ENCODE data around the gene COL18A1. TPM values are rescaled to one million over a fixed set of nuclear protein-coding genes. Genes with fewer than 3 reads are reported as not detected.

COL18A1 gene
- total and polyA plus RNA-seq, 3 experiments from 2014 or later = 1.9 to 4.7 (median 2.2) TPM

DNA sequence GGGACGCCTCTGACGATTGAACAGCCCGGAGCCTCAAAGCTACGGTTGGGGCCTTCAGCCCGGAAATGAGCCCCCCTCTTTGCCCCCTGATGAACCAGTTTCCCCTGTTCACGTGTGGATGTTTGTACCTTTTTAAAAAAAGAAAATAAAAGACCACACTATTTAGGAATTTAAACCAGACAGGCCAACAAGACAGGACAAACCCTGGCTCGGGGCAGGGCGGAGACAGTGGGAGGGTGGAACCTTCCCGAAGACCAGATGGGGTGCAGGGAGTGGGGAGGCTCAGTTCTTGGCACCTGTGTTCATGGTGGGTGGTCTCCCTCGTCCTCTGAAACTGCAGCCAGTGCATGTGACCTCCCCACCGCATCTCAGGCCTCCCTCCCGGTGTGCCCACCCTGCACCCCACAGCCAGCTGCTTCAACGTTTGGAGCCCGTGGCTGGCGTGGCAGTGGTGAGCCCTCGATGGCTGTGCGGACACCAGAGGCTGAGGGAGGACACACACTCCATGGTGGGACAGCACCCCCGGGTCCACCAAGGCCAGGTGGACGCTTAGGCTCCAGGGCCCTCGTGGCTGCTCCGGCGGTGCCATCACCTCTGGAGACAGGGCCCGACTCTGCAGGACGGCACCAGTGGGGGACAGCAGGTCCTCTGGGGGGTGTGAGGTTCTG, 45.6 kb downstream of the COL18A1 start:
- H3K4me3 Mint-ChIP-seq = no peak overlapping the region
- no peaks in the 10 kb centered on the region for H3K9me3 ChIP-seq (ENCODE audit: low read length)
- peaks cover 11 to 27% of the 10 kb centered on the region in 2 donors for H3K27me3 Mint-ChIP-seq
- ChIA-PET CTCF (no interaction called here), POLR2A (no interaction called here)
- no peaks in the 10 kb centered on the region for H3K9me3 Mint-ChIP-seq
- H3K27ac Mint-ChIP-seq = no peak overlapping the region
- H3K27me3 ChIP-seq (ENCODE audit: insufficient read depth, low read length, poor library complexity, severe bottlenecking) = no peaks in the 10 kb centered on the region
- DNase-seq = no peak
- H3K4me1 ChIP-seq (ENCODE audit: insufficient read depth, low read length) = no peaks in the 10 kb centered on the region
- no peaks in the 10 kb centered on the region for H3K36me3 Mint-ChIP-seq
- no peak overlapping the region for H3K4me3 ChIP-seq (ENCODE audit: low read length)
- no peaks in the 10 kb centered on the region for H3K36me3 ChIP-seq (ENCODE audit: insufficient read depth, low read length)
- H3K27ac ChIP-seq (ENCODE audit: low read depth, low read length) = no peak overlapping the region
- peaks cover 0 to 2% (median 0%) of the 10 kb centered on the region in 3 donors for H3K4me1 Mint-ChIP-seq

DNA sequence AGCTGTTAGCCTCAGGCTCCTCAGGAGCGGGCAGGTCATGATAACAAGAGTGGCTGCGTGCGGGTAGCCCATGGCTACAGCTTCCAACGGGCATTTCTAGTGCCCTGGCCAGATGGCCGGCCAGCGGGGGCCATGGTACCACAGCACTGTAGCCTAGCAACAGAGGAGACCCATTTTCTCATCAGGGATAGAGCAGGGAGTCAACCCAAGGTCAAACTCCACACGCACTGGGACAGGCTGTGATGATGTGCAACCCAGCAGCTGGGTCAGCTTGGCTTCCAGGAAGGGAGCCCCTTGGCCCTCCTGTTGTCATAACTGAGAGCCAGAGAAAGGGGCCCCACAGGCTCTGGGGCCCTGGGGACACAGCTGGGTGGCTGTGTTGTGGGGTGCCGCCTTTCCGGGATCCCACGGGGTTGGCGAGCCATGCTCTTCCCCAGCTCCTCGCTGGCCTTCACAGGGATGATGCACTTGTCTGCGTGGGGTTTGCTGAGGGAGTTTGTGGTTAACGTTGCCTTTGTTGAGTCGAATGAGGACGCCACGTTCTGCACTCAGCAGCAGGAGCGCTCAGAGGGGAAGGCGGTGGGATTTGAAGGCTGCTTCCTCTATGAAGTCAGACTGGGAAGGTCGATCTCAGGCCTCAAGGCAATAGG, 46.3 kb downstream of the COL18A1 start:
- H3K4me3 ChIP-seq (ENCODE audit: low read length) = no peak overlapping the region
- H3K27ac ChIP-seq (ENCODE audit: low read depth, low read length) = no peak overlapping the region
- Mint-ChIP-seq H3K4me3 (no peak overlapping the region), H3K27ac (peak overlapping the region in 1 of 8 donors; percentile 54), H3K9me3 (no peaks in the 10 kb centered on the region), H3K4me1 (peaks cover 0 to 2% (median 0%) of the 10 kb centered on the region in 3 donors), H3K36me3 (no peaks in the 10 kb centered on the region), H3K27me3 (peaks cover 8 to 22% of the 10 kb centered on the region in 2 donors)
- no peaks in the 10 kb centered on the region for H3K36me3 ChIP-seq (ENCODE audit: insufficient read depth, low read length)
- no peak for DNase-seq
- no peaks in the 10 kb centered on the region for H3K27me3 ChIP-seq (ENCODE audit: insufficient read depth, low read length, poor library complexity, severe bottlenecking)
- no peaks in the 10 kb centered on the region for H3K4me1 ChIP-seq (ENCODE audit: insufficient read depth, low read length)
- CTCF ChIA-PET = no interaction called here
- POLR2A ChIA-PET = no interaction called here
- H3K9me3 ChIP-seq (ENCODE audit: low read length) = no peaks in the 10 kb centered on the region

DNA sequence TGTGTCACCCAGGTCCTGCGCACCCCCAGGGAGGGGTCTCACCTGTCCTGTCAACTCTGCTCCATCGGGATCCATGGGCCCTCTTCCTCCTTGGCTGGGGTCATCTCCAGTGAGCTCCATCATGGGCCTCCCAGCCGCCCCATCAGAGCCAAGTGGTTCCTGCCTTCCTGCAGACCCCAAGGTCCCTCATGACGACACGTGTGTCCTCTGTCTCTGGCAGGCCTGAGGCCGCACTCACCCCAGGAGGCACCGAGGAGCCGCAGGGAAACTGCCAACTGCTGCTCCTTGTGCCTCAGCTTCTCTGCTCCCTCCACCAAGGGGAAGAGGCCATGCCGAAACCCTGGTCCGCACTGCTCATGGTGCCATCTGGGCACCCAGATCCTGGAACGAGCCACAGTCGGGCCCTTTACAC, 46.8 kb downstream of the COL18A1 start:
- no peak overlapping the region for H3K4me3 Mint-ChIP-seq
- Histone ChIP-seq H3K27me3 (ENCODE audit: insufficient read depth, low read length, poor library complexity, severe bottlenecking) (no peaks in the 10 kb centered on the region), H3K4me3 (ENCODE audit: low read length) (no peak overlapping the region), H3K36me3 (ENCODE audit: insufficient read depth, low read length) (no peaks in the 10 kb centered on the region), H3K27ac (ENCODE audit: low read depth, low read length) (no peak overlapping the region), H3K4me1 (ENCODE audit: insufficient read depth, low read length) (no peaks in the 10 kb centered on the region), H3K9me3 (ENCODE audit: low read length) (no peaks in the 10 kb centered on the region)
- no peaks in the 10 kb centered on the region for H3K36me3 Mint-ChIP-seq
- peak in 1 of 5 donors; percentile 28 for DNase-seq
- no peaks in the 10 kb centered on the region for H3K9me3 Mint-ChIP-seq
- peaks cover 0 to 2% (median 0%) of the 10 kb centered on the region in 3 donors for H3K4me1 Mint-ChIP-seq
- peaks cover 7 to 17% of the 10 kb centered on the region in 2 donors for H3K27me3 Mint-ChIP-seq
- CTCF ChIA-PET = no interaction called here
- POLR2A ChIA-PET = no interaction called here
- no peak overlapping the region for H3K27ac Mint-ChIP-seq

DNA sequence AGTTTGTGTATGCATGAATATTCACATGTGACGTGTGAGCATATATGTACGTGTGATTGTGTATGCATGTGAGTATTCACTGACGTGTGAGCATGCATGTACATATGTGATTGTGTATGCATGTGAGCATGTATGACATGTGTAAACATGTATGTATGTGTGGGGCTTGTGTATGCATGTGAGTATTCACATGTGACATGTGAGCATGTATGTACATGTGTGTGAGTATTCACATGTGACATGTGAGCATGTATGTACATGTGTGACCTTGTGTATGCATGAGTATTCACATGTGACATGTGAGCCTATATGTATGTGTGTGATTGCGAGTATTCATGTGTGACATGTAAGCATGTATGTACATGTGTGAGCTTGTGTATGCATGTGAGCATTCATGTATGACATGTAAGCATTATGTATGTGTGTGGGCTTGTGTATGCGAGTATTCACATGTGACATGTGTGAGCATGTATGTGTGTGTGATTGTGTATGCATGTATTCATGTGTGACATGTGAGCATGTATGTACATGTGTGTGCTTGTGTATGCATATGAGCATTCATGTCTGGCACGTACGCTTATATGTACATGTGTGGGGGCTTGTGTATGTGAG, 47.8 kb downstream of the COL18A1 start:
- Histone ChIP-seq H3K27ac (ENCODE audit: low read depth, low read length) (no peak overlapping the region), H3K4me1 (ENCODE audit: insufficient read depth, low read length) (no peaks in the 10 kb centered on the region), H3K36me3 (ENCODE audit: insufficient read depth, low read length) (no peaks in the 10 kb centered on the region), H3K9me3 (ENCODE audit: low read length) (no peaks in the 10 kb centered on the region), H3K27me3 (ENCODE audit: insufficient read depth, low read length, poor library complexity, severe bottlenecking) (no peaks in the 10 kb centered on the region), H3K4me3 (ENCODE audit: low read length) (no peak overlapping the region)
- no peak for DNase-seq
- Mint-ChIP-seq H3K9me3 (no peaks in the 10 kb centered on the region), H3K4me1 (peaks cover 0 to 2% (median 0%) of the 10 kb centered on the region in 3 donors), H3K36me3 (no peaks in the 10 kb centered on the region), H3K27ac (peak overlapping the region in 4 of 8 donors; percentile 1 to 59 (median 8)), H3K27me3 (peaks cover 7 to 9% of the 10 kb centered on the region in 2 donors), H3K4me3 (no peak overlapping the region)
- ChIA-PET POLR2A (no interaction called here), CTCF (interaction anchor here (0.7 kb wide), 1 partner anchor 435 kb away, joined by 3 read pairs; no protein-coding TSS in a partner anchor)

DNA sequence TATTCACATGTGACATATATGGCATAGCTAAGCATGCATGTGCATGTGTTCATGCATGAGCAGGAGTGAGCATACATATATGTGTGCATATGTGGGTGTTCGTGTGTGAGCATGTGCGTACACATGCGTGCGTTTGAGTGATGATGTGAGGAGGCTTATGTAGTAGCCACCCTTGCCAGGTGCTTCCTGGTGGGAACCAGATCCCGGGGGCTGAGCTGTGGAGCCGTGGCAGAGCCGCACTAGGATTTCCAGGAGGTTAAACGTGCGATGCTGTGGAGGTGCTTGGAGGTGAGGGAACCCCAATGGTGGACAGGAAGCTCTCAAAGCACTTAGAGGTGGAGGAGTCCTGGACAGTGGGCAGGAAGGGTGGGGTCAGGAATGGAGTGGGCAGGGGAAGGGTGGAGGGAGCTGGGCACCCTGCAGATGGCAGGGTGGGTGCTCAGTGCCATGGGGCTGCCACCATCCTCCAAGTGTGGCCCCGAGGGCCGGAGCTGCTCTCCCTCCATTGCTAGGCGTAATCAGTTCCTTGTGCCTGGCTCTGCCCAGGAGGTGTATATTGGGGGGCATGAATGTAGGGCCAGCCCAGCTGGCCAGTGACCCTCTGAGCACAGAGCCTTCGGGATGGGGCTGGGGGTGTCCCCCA, 48.5 kb downstream of the COL18A1 start:
- H3K36me3 ChIP-seq (ENCODE audit: insufficient read depth, low read length) = no peaks in the 10 kb centered on the region
- H3K27me3 Mint-ChIP-seq = peaks cover 3 to 4% of the 10 kb centered on the region in 2 donors
- peak overlapping the region in 2 of 8 donors; percentile 3 to 59 for H3K27ac Mint-ChIP-seq
- no peaks in the 10 kb centered on the region for H3K36me3 Mint-ChIP-seq
- ChIA-PET POLR2A (no interaction called here), CTCF (interaction anchor here (0.7 kb wide), 1 partner anchor 434 kb away, joined by 3 read pairs; no protein-coding TSS in a partner anchor)
- H3K4me3 Mint-ChIP-seq = no peak overlapping the region
- H3K9me3 Mint-ChIP-seq = no peaks in the 10 kb centered on the region
- no peaks in the 10 kb centered on the region for H3K27me3 ChIP-seq (ENCODE audit: insufficient read depth, low read length, poor library complexity, severe bottlenecking)
- DNase-seq = no peak
- no peaks in the 10 kb centered on the region for H3K9me3 ChIP-seq (ENCODE audit: low read length)
- H3K4me1 ChIP-seq (ENCODE audit: insufficient read depth, low read length) = no peaks in the 10 kb centered on the region
- H3K4me1 Mint-ChIP-seq = peaks cover 0 to 2% (median 0%) of the 10 kb centered on the region in 3 donors
- no peak overlapping the region for H3K27ac ChIP-seq (ENCODE audit: low read depth, low read length)
- no peak overlapping the region for H3K4me3 ChIP-seq (ENCODE audit: low read length)

DNA sequence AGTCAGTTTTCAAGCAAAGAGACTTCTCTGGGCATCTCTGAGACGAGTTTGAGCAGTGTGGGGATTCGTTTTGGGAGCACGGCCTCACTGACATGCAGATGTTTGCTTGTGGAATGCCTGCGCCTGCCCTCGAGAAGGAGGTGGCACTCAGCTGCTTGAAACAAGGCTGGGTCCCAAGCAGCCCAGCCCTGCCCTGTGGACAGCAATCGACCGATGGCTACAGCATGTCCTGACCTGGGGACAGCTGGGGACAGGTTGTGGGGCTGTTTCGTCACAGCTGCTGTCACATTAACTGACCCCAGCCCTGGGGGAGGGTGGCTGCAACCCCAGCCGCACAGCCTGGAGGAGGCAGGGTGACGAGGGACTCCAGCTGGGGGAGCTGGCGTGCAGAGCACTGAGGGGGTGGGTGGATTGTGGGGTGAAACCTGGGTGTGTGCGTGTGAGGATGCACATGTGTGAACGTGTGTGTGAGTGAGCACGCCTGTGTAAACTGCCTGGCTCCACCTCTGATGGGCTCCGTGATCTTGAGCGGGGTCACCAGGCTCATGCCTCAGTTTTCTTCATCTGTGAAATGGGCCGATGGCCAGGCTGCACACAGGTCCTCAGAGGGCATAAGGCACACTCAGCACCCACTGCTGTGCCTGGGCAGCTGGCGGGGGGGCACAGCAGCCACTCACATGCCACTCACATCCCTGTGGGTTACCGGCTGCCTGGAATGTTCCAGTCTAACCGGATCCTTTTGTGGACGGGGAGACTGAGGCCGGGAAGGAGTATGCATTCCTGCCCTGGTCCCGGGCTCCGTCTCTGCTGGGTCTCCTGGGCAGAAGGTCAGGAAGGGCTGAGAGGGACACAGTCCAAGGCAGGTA, 49.3 kb downstream of the COL18A1 start:
- Histone ChIP-seq H3K4me1 (ENCODE audit: insufficient read depth, low read length) (no peaks in the 10 kb centered on the region), H3K27me3 (ENCODE audit: insufficient read depth, low read length, poor library complexity, severe bottlenecking) (no peaks in the 10 kb centered on the region), H3K4me3 (ENCODE audit: low read length) (no peak overlapping the region), H3K9me3 (ENCODE audit: low read length) (no peaks in the 10 kb centered on the region), H3K36me3 (ENCODE audit: insufficient read depth, low read length) (no peaks in the 10 kb centered on the region), H3K27ac (ENCODE audit: low read depth, low read length) (no peak overlapping the region)
- ChIA-PET POLR2A (no interaction called here), CTCF (interaction anchor here (1.3 kb wide), 1 partner anchor 15 kb away, joined by 4 read pairs; no protein-coding TSS in a partner anchor)
- H3K4me3 Mint-ChIP-seq = no peak overlapping the region
- H3K27me3 Mint-ChIP-seq = no peaks in the 10 kb centered on the region
- no peaks in the 10 kb centered on the region for H3K9me3 Mint-ChIP-seq
- H3K27ac Mint-ChIP-seq = peak overlapping the region in 1 of 8 donors; percentile 35
- peaks cover 0 to 2% (median 0%) of the 10 kb centered on the region in 3 donors for H3K4me1 Mint-ChIP-seq
- DNase-seq = peak in 1 of 5 donors; percentile 32
- H3K36me3 Mint-ChIP-seq = no peaks in the 10 kb centered on the region

DNA sequence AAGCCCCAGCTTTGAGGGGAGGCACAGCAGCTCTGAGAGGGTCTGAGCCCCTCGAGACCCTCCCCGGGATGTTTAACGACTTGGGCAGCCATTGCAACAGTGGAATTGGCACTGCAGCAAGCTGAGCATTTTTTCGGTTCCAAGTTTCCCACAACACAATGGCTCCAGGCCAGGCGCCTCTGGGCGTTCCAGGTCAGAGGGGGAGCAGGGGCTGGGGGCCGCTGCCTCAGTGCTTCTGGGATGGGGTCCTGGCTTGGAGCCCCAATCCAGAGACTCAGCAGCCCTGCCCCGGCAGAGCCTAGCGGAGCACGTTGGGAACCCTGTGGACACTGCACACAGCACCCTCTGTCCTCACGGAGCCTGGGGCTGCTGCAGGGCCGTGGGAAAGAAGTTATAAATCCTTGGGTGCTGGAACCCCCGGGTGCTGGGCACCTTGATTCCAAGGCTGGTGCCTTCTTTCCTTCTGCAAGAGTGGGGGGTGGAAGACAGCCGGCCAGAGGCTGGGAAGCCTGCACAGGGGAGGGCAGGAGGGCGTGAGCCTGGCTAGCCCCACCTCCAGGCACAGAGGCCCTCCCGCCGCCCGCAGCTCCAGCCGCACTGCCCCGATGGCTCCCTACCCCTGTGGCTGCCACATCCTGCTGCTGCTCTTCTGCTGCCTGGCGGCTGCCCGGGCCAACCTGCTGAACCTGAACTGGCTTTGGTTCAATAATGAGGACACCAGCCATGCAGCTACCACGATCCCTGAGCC, 50.1 kb downstream of the COL18A1 start:
- no peak overlapping the region for H3K27ac ChIP-seq (ENCODE audit: low read depth, low read length)
- no peaks in the 10 kb centered on the region for H3K27me3 ChIP-seq (ENCODE audit: insufficient read depth, low read length, poor library complexity, severe bottlenecking)
- Mint-ChIP-seq H3K27ac (no peak overlapping the region), H3K4me3 (peak overlapping the region in 1 of 7 donors; percentile 44), H3K27me3 (no peaks in the 10 kb centered on the region), H3K9me3 (no peaks in the 10 kb centered on the region), H3K36me3 (no peaks in the 10 kb centered on the region), H3K4me1 (peaks cover 0 to 2% (median 0%) of the 10 kb centered on the region in 3 donors)
- DNase-seq = peak in 1 of 5 donors; percentile 30
- no peaks in the 10 kb centered on the region for H3K36me3 ChIP-seq (ENCODE audit: insufficient read depth, low read length)
- H3K9me3 ChIP-seq (ENCODE audit: low read length) = no peaks in the 10 kb centered on the region
- POLR2A ChIA-PET = no interaction called here
- CTCF ChIA-PET = interaction anchor here (1.3 kb wide), 1 partner anchor 16 kb away, joined by 4 read pairs; no protein-coding TSS in a partner anchor
- no peaks in the 10 kb centered on the region for H3K4me1 ChIP-seq (ENCODE audit: insufficient read depth, low read length)
- no peak overlapping the region for H3K4me3 ChIP-seq (ENCODE audit: low read length)

All from CD8-positive, alpha-beta memory T cell (primary cell).